Activated T-cell treated with anti-CD3 and anti-CD28 coated beads, Interleukin-2, amount 50 U/mL, for 4 hours (primary cell): ENCODE data around the gene MAPKAPK3. TPM values are rescaled to one million over a fixed set of nuclear protein-coding genes. Genes with fewer than 3 reads are reported as not detected.

Experiments used
- ATAC-seq, 2 donors: fragments of 200-7000 bp; cut with Tn5 transposase; one replicate each; pipeline ENCODE4 v1.10.0; 2021
- DNase-seq: peaks from one replicate; pipeline ENCODE4 v3.0.0-alpha.2; 2020
- H3K27me3 Mint-ChIP-seq: one replicate; pipeline ENCODE4 v1.8.0; 2021; ENCODE audit warnings: low read depth, mixed read lengths
- H3K36me3 Mint-ChIP-seq: one replicate; pipeline ENCODE4 v1.8.0; 2022; ENCODE audit warnings: mixed read lengths; ENCODE audit not compliant: insufficient read depth
- H3K4me1 Mint-ChIP-seq: one replicate; pipeline ENCODE4 v1.8.0; 2021; ENCODE audit warnings: low read depth, mixed read lengths
- H3K4me3 Mint-ChIP-seq: one replicate; pipeline ENCODE4 v1.8.0; 2021; ENCODE audit warnings: mild to moderate bottlenecking, moderate library complexity, mixed read lengths
- H3K9me3 Mint-ChIP-seq: one replicate; pipeline ENCODE4 v1.8.0; 2021; ENCODE audit warnings: mixed read lengths
- total RNA-seq, 3 donors: library from RNA; stranded (reverse); gene quantifications; one replicate each; pipeline ENCODE4 v1.2.1, GENCODE V29; 2021

Gene MAPKAPK3
- total RNA-seq, 3 donors from 2014 or later: 174 to 225 (median 210) TPM

- peaks cover 18% of the 10 kb centered on the region for H3K36me3 Mint-ChIP-seq
- ATAC-seq (no peak), DNase-seq (no peak)
- H3K9me3 Mint-ChIP-seq: no peaks in the 10 kb centered on the region
- H3K4me3 Mint-ChIP-seq: no peak overlapping the region
- H3K4me1 Mint-ChIP-seq: peaks cover 76% of the 10 kb centered on the region
- no peaks in the 10 kb centered on the region for H3K27me3 Mint-ChIP-seq
Observed at GRCh38 chr3:50599716-50600118, 17.2 kb upstream of the MAPKAPK3 start.

- ATAC-seq: no peak
- DNase-seq: no peak
- Mint-ChIP-seq H3K9me3 (no peaks in the 10 kb centered on the region), H3K36me3 (peaks cover 23% of the 10 kb centered on the region), H3K4me1 (peaks cover 76% of the 10 kb centered on the region), H3K27me3 (no peaks in the 10 kb centered on the region), H3K4me3 (no peak overlapping the region)
Observed at GRCh38 chr3:50600141-50600753, 16.7 kb upstream of the MAPKAPK3 start.

- Mint-ChIP-seq H3K36me3 (peaks cover 31% of the 10 kb centered on the region), H3K9me3 (no peaks in the 10 kb centered on the region), H3K27me3 (no peaks in the 10 kb centered on the region), H3K4me3 (peak overlapping the region; percentile 78), H3K4me1 (peaks cover 76% of the 10 kb centered on the region)
- DNase-seq (peak; percentile 93), ATAC-seq (peak; percentile 76 to 78)
Observed at GRCh38 chr3:50600841-50601591, 15.9 kb upstream of the MAPKAPK3 start.

GRCh38 chr3:50602595-50603191, 14.3 kb upstream of the MAPKAPK3 start:
- no peak for ATAC-seq
- peaks cover 45% of the 10 kb centered on the region for H3K36me3 Mint-ChIP-seq
- peak overlapping the region; percentile 78 for H3K4me3 Mint-ChIP-seq
- H3K9me3 Mint-ChIP-seq: no peaks in the 10 kb centered on the region
- DNase-seq: no peak
- H3K4me1 Mint-ChIP-seq: peaks cover 83% of the 10 kb centered on the region
- H3K27me3 Mint-ChIP-seq: no peaks in the 10 kb centered on the region

GRCh38 chr3:50603261-50604109, 13.5 kb upstream of the MAPKAPK3 start:
- H3K27me3 Mint-ChIP-seq: no peaks in the 10 kb centered on the region
- H3K9me3 Mint-ChIP-seq: no peaks in the 10 kb centered on the region
- H3K4me1 Mint-ChIP-seq: peaks cover 88% of the 10 kb centered on the region
- no peak for DNase-seq
- peak overlapping the region; percentile 51 for H3K4me3 Mint-ChIP-seq
- H3K36me3 Mint-ChIP-seq: peaks cover 50% of the 10 kb centered on the region
- no peak for ATAC-seq

- H3K4me3 Mint-ChIP-seq: peak overlapping the region; percentile 66
- H3K4me1 Mint-ChIP-seq: peaks cover 85% of the 10 kb centered on the region
- ATAC-seq (no peak), DNase-seq (no peak)
- H3K9me3 Mint-ChIP-seq: no peaks in the 10 kb centered on the region
- no peaks in the 10 kb centered on the region for H3K27me3 Mint-ChIP-seq
- peaks cover 56% of the 10 kb centered on the region for H3K36me3 Mint-ChIP-seq
Observed at GRCh38 chr3:50604110-50604621, 12.8 kb upstream of the MAPKAPK3 start.

GRCh38 chr3:50604628-50605588, 12.0 kb upstream of the MAPKAPK3 start:
- ATAC-seq (no peak), DNase-seq (no peak)
- no peaks in the 10 kb centered on the region for H3K27me3 Mint-ChIP-seq
- peaks cover 78% of the 10 kb centered on the region for H3K4me1 Mint-ChIP-seq
- peaks cover 62% of the 10 kb centered on the region for H3K36me3 Mint-ChIP-seq
- H3K9me3 Mint-ChIP-seq: no peaks in the 10 kb centered on the region
- H3K4me3 Mint-ChIP-seq: peak overlapping the region; percentile 94

GRCh38 chr3:50605901-50606326, 11.0 kb upstream of the MAPKAPK3 start:
- H3K9me3 Mint-ChIP-seq: no peaks in the 10 kb centered on the region
- H3K4me3 Mint-ChIP-seq: peak overlapping the region; percentile 94
- H3K27me3 Mint-ChIP-seq: no peaks in the 10 kb centered on the region
- DNase-seq: no peak
- peaks cover 68% of the 10 kb centered on the region for H3K4me1 Mint-ChIP-seq
- H3K36me3 Mint-ChIP-seq: peaks cover 72% of the 10 kb centered on the region
- ATAC-seq: no peak

- H3K4me3 Mint-ChIP-seq: peak overlapping the region; percentile 94
- no peaks in the 10 kb centered on the region for H3K9me3 Mint-ChIP-seq
- H3K36me3 Mint-ChIP-seq: peaks cover 74% of the 10 kb centered on the region
- H3K4me1 Mint-ChIP-seq: peaks cover 61% of the 10 kb centered on the region
- no peaks in the 10 kb centered on the region for H3K27me3 Mint-ChIP-seq
- ATAC-seq (no peak), DNase-seq (no peak)
Observed at GRCh38 chr3:50606596-50606995, 10.4 kb upstream of the MAPKAPK3 start.

GRCh38 chr3:50607271-50608091, 9.5 kb upstream of the MAPKAPK3 start:
- ATAC-seq (no peak), DNase-seq (no peak)
- Mint-ChIP-seq H3K4me3 (peak overlapping the region; percentile 94), H3K36me3 (peaks cover 76% of the 10 kb centered on the region), H3K4me1 (peaks cover 56% of the 10 kb centered on the region), H3K27me3 (no peaks in the 10 kb centered on the region), H3K9me3 (no peaks in the 10 kb centered on the region)

GRCh38 chr3:50608278-50608677, 8.7 kb upstream of the MAPKAPK3 start:
- Mint-ChIP-seq H3K36me3 (peaks cover 74% of the 10 kb centered on the region), H3K4me1 (peaks cover 52% of the 10 kb centered on the region), H3K4me3 (peak overlapping the region; percentile 94), H3K9me3 (no peaks in the 10 kb centered on the region), H3K27me3 (no peaks in the 10 kb centered on the region)
- DNase-seq (no peak), ATAC-seq (no peak)

- no peak for ATAC-seq
- H3K27me3 Mint-ChIP-seq: no peaks in the 10 kb centered on the region
- H3K36me3 Mint-ChIP-seq: peaks cover 65% of the 10 kb centered on the region
- H3K4me3 Mint-ChIP-seq: peak overlapping the region; percentile 94
- DNase-seq: no peak
- no peaks in the 10 kb centered on the region for H3K9me3 Mint-ChIP-seq
- H3K4me1 Mint-ChIP-seq: peaks cover 51% of the 10 kb centered on the region
Observed at GRCh38 chr3:50609071-50609762, 7.7 kb upstream of the MAPKAPK3 start.
